HepG2 (cell line): ENCODE data around the gene NOP56.
"Not testable (repeated sequence)": the region's sequence is repeated elsewhere in the genome, so short reads cannot be mapped to it uniquely, and the experiment has no call there.

Experiments used
- CBX1 ChIP-seq: IDR thresholded peaks from one replicate; pipeline ENCODE4 v1.6.1; 2016; ENCODE audit warnings: antibody characterized with exemption, low read depth
- ESRRA ChIP-seq: sonication (generic); formaldehyde crosslinking; IDR thresholded peaks from 2 replicates; pipeline ENCODE4 v1.5.1; 2020; ENCODE audit warnings: mild to moderate bottlenecking, low read depth, missing genetic modification reagents
- MXD1 ChIP-seq: sonication (generic); formaldehyde crosslinking; IDR thresholded peaks from 2 replicates; pipeline ENCODE4 v1.4.0; 2020; ENCODE audit warnings: mild to moderate bottlenecking, missing genetic modification reagents
- NR2C2 ChIP-seq: sonication (generic); formaldehyde crosslinking; IDR thresholded peaks from 2 replicates; pipeline ENCODE4 v1.4.0; 2020; ENCODE audit warnings: missing genetic modification reagents, mild to moderate bottlenecking, moderate library complexity, borderline replicate concordance
- POLR2AphosphoS5 ChIP-seq: IDR thresholded peaks from 2 replicates; pipeline ENCODE4 v1.6.1; 2012; ENCODE audit warnings: low read depth, low read length
- RFX3 ChIP-seq: IDR thresholded peaks from 2 replicates; pipeline ENCODE4 v1.6.1; 2016; ENCODE audit warnings: missing biosample characterization, missing genetic modification reagents
- YY1 ChIP-seq: IDR thresholded peaks from 2 replicates; pipeline ENCODE4 v1.6.1; 2011; ENCODE audit warnings: low read length, low read depth, moderate library complexity, mild to moderate bottlenecking; ENCODE audit not compliant: insufficient read depth, insufficient replicate concordance
- ZBTB44 ChIP-seq: sonication (generic); formaldehyde crosslinking; IDR thresholded peaks from 2 replicates; pipeline ENCODE4 v1.4.0; 2020; ENCODE audit warnings: missing genetic modification reagents
- ZNF331 ChIP-seq: sonication (generic); formaldehyde crosslinking; IDR thresholded peaks from 2 replicates; pipeline ENCODE4 v1.4.0; 2020; ENCODE audit warnings: missing genetic modification reagents
- ZNF558 ChIP-seq: sonication (generic); formaldehyde crosslinking; IDR thresholded peaks from 2 replicates; pipeline ENCODE4 v1.9.0; 2022; ENCODE audit warnings: mild to moderate bottlenecking, missing genetic modification reagents, borderline replicate concordance
- TF ChIP-seq, protein P1 (sequence below): sonication (generic); formaldehyde crosslinking; IDR thresholded peaks from 2 replicates; pipeline ENCODE4 v1.8.0; 2022; ENCODE audit warnings: mild to moderate bottlenecking, missing genetic modification reagents, borderline replicate concordance
- TF ChIP-seq, protein P2 (sequence below): sonication (generic); formaldehyde crosslinking; IDR thresholded peaks from 2 replicates; pipeline ENCODE4 v1.4.0; 2020; ENCODE audit warnings: missing genetic modification reagents, mild to moderate bottlenecking, borderline replicate concordance

DNA sequence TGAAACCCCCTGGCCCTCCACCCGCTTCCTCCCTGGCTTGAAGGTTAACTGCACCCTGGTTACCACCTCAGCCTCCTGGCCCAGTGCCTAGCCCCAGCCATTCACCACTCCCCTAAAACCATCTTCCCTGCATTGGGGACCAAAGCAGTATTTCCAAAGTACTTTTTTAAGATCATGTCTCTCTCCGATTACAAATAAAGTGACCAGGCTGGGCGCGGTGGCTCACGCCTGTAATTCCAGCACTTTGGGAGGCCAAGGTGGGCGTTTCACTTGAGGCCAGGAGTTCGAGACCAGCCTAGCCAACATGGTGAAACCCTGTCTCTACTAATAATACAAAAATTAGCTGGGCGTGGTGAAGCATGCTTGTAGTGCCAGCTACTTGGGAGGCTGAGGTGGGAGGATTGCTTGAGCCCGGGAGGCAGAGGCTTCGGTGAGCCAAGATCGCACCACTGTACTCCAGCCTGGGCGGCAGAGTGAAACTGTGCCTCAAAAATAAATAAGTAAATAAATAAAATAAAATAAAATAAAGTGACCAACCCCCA lies 43.6 kb downstream of the NOP56 start:
- not testable (repeated sequence) for TF ChIP-seq NR2C2 (CRISPR knock-in tag); CBX1; YY1; POLR2AphosphoS5; ZNF558 (CRISPR knock-in tag); RFX3; MXD1 (CRISPR knock-in tag); ZNF331; ZBTB44 (CRISPR knock-in tag); ESRRA (CRISPR knock-in tag)
- TF ChIP-seq, protein P1, sequence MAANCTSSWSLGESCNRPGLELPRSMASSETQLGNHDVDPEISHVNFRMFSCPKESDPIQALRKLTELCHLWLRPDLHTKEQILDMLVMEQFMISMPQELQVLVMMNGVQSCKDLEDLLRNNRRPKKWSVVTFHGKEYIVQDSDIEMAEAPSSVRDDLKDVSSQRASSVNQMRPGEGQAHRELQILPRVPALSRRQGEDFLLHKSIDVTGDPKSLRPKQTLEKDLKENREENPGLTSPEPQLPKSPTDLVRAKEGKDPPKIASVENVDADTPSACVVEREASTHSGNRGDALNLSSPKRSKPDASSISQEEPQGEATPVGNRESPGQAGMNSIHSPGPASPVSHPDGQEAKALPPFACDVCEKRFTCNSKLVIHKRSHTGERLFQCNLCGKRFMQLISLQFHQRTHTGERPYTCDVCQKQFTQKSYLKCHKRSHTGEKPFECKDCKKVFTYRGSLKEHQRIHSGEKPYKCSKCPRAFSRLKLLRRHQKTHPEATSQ: not testable (repeated sequence)
- TF ChIP-seq, protein P2, sequence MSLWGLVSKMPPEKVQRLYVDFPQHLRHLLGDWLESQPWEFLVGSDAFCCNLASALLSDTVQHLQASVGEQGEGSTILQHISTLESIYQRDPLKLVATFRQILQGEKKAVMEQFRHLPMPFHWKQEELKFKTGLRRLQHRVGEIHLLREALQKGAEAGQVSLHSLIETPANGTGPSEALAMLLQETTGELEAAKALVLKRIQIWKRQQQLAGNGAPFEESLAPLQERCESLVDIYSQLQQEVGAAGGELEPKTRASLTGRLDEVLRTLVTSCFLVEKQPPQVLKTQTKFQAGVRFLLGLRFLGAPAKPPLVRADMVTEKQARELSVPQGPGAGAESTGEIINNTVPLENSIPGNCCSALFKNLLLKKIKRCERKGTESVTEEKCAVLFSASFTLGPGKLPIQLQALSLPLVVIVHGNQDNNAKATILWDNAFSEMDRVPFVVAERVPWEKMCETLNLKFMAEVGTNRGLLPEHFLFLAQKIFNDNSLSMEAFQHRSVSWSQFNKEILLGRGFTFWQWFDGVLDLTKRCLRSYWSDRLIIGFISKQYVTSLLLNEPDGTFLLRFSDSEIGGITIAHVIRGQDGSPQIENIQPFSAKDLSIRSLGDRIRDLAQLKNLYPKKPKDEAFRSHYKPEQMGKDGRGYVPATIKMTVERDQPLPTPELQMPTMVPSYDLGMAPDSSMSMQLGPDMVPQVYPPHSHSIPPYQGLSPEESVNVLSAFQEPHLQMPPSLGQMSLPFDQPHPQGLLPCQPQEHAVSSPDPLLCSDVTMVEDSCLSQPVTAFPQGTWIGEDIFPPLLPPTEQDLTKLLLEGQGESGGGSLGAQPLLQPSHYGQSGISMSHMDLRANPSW (CRISPR knock-in tag): not testable (repeated sequence)
